OCI-LY1 (cell line): ENCODE measurements around the gene RCC1.

Experiments used
- EZH2 ChIP-seq: fragments of 200-600 bp; sonication (generic), shearing (Covaris generic); IDR thresholded peaks from 2 replicates; pipeline ENCODE4 v1.8.0; 2017; ENCODE audit warnings: borderline replicate concordance, mixed run types, mild to moderate bottlenecking, antibody characterized with exemption, low read length, moderate library complexity, mixed read lengths
- TF ChIP-seq, protein P1 (sequence below): fragments of 200-600 bp; sonication (generic), shearing (Covaris generic); IDR thresholded peaks from 2 replicates; pipeline ENCODE4 v1.5.1; 2017; ENCODE audit warnings: mild to moderate bottlenecking, antibody characterized with exemption, low read length, moderate library complexity, mixed read lengths

DNA sequence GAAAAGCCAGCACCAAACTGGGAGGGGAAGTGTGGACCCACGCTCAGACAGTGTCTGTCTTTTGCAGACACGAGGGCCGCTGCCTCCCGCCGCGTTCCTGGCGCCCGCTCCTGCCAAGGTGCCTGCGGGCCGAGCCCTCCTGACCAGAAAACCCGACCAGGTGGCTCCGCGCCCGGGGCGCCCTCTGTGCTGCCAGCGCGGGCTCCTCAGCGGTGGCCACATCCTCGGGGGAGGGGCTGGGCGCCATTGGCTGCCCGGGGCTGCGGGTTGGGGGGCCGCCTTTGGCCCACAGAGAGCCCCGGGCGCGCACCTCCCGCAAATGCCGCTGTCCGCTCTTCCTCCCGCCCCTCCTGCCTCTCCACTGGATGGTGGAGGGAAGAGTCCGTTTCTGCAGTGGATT lies 24.6 kb downstream of the RCC1 start:
- TF ChIP-seq, protein P1, sequence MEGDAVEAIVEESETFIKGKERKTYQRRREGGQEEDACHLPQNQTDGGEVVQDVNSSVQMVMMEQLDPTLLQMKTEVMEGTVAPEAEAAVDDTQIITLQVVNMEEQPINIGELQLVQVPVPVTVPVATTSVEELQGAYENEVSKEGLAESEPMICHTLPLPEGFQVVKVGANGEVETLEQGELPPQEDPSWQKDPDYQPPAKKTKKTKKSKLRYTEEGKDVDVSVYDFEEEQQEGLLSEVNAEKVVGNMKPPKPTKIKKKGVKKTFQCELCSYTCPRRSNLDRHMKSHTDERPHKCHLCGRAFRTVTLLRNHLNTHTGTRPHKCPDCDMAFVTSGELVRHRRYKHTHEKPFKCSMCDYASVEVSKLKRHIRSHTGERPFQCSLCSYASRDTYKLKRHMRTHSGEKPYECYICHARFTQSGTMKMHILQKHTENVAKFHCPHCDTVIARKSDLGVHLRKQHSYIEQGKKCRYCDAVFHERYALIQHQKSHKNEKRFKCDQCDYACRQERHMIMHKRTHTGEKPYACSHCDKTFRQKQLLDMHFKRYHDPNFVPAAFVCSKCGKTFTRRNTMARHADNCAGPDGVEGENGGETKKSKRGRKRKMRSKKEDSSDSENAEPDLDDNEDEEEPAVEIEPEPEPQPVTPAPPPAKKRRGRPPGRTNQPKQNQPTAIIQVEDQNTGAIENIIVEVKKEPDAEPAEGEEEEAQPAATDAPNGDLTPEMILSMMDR, result no peak
- no peak for TF ChIP-seq EZH2
